GM13976 (cell line): Measurements from ENCODE around the gene NUP107.

Experiments used
- DNase-seq: peaks from one replicate; pipeline ENCODE4 v3.0.0; 2012; ENCODE audit warnings: low spot score
- in situ Hi-C: fragments of 300-500 bp; cut with MboI; formaldehyde crosslinking; loops from one replicate; pipeline ENCODE4 v1.12.0; 2022; ENCODE audit warnings: low sequenced_read_pairs, mixed read lengths, inconsistent platforms; ENCODE audit not compliant: unreplicated experiment
- TF ChIP-seq, protein P1 (sequence below): IDR thresholded peaks from 2 replicates; pipeline ENCODE4 v1.5.1; 2012; ENCODE audit warnings: borderline replicate concordance, mild to moderate bottlenecking; ENCODE audit not compliant: insufficient read depth; ENCODE audit errors: extremely low read depth, missing control alignments, control extremely low read depth

The NUP107 gene

DNA sequence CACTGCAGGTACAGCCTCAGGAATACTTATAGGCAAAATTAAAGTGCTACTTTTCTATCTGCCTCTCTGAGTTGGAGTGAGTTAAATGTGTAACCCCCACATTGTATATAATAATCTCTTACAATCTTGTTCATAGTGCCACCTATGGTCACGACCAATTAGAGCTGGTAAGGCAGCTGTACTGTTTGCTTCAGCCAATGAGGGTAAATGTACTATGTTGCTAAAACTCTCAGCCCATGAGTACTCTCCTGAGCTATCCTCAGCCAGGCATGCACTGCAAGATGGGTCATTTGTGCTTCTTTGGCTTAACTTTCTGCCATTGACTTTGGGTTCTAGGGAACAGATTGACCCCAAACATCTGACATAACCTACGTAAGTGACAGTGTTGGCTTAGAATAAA lies 106.2 kb downstream of the NUP107 start:
- peak; percentile 77 for DNase-seq
- in situ Hi-C loops = no loop called here
- TF ChIP-seq, protein P1, sequence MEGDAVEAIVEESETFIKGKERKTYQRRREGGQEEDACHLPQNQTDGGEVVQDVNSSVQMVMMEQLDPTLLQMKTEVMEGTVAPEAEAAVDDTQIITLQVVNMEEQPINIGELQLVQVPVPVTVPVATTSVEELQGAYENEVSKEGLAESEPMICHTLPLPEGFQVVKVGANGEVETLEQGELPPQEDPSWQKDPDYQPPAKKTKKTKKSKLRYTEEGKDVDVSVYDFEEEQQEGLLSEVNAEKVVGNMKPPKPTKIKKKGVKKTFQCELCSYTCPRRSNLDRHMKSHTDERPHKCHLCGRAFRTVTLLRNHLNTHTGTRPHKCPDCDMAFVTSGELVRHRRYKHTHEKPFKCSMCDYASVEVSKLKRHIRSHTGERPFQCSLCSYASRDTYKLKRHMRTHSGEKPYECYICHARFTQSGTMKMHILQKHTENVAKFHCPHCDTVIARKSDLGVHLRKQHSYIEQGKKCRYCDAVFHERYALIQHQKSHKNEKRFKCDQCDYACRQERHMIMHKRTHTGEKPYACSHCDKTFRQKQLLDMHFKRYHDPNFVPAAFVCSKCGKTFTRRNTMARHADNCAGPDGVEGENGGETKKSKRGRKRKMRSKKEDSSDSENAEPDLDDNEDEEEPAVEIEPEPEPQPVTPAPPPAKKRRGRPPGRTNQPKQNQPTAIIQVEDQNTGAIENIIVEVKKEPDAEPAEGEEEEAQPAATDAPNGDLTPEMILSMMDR = no peak

DNA sequence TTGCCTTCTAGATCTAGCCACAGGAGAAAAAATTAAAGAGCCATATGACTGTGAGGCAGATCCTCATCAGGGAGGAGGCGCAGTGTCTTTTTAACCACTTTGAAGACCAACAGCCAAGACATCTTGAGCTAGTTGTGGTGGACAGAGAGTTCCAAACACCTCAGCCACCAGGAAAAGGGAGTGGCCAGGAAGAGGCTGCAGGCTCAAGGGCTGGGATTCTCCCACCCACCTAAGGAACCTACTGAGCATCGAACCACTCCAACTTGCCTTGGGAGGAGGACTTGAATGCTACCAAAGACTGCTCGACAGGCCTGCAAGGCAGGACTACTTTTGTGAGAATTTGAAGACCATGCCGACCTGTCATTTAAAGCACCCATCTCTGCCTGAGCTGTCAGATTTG lies 106.7 kb downstream of the NUP107 start:
- TF ChIP-seq, protein P1 = no peak
- DNase-seq = no peak
- in situ Hi-C loops = no loop called here

DNA sequence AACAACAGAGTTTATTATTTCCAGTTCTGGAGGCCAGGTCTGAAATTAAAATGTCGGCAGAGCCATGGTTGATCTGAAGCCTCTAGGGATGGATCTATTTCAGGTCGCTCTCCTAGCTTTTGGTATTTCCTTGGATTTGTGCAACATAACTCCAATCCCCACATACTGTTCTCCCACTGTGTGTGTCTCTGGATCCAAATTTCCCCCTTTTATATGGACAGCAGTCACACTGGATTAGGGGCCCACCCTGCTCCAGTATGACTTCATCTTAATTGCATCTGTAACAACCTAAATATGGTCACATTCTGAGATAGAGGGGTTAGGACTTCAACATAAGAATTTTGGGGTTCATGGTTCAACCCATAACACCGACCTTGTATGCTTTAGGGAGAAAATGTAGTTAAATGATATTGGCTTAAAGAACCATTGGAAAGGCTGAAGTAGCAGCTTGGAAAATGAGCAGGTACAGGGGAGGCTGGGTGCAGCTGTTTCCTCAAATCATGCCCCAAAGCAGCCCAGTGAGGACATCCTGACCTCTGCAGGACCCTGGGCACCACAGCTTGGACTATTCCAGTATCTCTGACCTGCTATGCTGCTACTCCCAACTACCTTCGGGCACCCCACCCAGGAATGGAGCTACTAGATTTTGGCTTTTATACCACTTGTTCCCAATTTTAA lies 107.3 kb downstream of the NUP107 start:
- in situ Hi-C loops = no loop called here
- TF ChIP-seq, protein P1 = no peak
- no peak for DNase-seq

DNA sequence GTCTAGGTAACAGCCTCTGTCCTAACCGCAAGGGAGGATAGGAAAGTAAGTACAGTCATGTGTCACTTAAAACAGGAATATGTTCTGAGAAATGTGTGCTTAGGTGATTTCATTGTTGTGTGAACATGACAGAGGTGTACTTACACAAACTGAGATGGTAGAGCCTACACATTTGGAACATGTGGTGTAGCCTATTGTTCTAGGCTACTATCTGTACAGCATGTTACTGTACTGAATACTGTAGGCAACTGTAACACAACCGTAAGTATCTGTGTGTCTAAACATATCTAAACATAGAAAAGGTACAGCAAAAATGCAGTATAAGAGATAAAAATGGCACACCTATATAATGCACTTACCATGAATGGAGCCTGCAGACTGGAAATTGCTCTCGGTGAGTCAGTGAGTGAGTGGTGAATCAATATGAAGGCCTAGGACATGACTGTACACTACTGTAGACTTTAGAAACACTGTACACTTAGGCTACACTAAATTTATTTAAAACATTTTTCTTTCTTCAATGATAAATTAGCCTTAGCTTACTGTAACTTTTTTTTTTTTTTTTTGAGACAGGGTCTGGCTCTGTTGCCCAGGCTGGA lies 108.0 kb downstream of the NUP107 start:
- TF ChIP-seq, protein P1 = no peak
- DNase-seq = no peak
- in situ Hi-C loops = no loop called here
